Activated effector memory CD4-positive, alpha-beta T cell treated with anti-CD3 and anti-CD28 coated beads, Interleukin-2, amount 50 U/mL, for 16 hours (primary cell): ENCODE measurements around the gene COL18A1.

Experiments used
- DNase-seq: peaks from one replicate; pipeline ENCODE4 v3.0.0-alpha.2; 2020

COL18A1 gene

GRCh38 chr21:45383615-45384201 is 21.3 kb upstream of the COL18A1 start:
- peak; percentile 53 for DNase-seq

DNA sequence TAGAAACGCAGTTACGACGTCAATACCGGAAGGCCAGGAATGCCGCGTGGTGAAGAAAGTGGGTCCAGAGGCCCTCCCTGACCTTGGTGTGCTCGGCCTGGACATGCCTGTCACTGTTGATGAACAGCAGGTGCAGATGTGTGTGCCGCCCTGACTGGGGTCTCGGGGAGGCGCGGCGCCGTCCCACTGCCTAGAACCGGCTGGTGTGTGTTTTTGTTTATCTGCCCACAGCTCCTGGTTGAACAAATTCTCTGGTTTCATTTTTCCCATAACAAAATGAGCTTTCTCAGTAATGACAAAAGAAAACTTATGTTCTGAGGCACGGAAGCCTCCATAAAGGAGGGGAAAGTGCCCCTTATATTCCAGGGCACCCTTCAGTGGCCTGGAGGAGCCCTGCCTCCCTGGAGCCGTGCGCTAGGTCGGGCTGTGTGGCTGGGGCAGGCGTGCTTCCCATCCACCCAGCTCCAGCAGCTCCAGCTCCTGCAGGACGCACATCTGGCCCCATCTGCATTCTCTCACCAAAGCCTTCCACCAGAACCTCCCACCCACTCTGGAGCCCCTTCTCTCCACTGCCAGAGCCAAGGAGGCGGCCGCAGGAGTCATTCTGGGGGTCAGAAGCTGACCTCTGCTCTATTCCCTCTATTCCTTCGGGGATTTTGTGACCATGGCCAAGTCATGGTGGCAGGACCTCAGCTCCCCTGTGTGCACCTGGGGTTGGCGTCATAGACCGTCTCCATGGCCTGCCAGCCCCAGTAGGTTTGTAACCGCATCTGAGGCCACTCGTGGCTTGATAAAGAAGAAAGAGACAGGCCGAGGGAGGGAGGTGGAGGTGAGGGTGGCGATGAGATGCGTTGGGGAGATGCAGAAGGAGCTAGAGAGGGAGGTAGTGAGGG is 20.1 kb upstream of the COL18A1 start:
- peak; percentile 57 for DNase-seq

DNA sequence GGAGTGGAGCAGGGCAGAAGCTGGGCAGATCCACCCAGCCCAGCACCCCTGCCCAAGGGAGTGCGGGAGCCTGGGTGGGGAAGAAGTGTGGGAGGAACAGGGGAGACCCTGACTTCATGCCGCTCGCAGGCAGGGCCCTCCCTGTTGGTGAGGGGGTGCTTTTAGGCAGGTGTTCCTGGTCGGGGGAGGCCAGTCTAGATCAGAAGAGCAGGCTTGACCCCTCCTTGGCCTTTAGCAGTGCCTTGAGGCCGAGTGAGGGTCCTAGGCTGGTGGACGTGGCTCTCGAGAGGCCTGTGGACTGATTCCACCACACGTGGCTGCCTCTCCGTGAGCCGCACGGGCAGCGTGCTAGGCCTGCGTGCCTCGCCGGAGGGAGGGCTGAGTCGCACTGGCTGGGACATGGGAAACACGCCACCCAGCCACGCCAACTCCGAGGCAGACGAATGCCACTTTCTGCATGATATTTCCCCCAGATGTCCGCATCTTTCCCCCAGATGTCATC is 19.4 kb upstream of the COL18A1 start:
- peak; percentile 39 for DNase-seq

DNA sequence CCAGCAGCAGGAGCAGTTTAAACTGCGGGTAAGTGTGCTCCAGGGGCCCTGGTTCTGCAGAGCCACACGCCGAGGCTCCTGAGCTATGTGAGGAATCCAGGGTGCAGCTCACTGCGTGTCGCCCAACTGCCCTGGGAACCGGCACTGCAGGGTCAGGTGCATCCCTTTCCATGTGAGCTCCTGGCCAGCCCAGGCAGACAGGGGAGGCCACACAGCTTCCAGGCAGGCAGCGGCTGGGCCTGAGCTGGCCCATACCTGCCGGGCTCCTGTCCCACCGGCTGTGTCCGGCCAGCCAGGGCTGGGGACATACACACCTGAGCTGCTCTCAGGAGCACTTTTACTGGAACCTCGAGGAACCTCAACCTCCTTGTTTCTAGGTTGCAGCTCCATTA is 18.6 kb upstream of the COL18A1 start:
- peak; percentile 50 for DNase-seq

GRCh38 chr21:45386728-45387371 is 18.1 kb upstream of the COL18A1 start:
- DNase-seq = peak; percentile 58

DNA sequence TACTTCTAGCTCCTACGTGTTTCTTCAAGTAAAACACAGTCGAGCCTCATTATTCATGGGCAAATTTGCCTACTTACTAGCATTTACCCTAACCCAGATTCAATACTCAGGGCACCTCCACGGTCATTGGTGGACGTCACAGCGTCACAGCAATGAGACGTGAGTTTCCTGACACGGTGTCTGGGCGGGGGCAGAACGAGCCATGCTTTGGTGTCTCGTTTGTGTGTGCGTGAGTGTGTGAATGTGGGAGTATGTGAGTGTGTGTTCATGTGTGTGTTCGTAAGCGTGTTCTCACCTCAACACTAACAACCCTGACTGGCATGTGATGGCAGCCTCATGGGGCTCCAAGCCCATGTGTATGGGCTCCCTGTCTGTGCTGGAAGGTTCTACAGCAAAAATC is 17.5 kb upstream of the COL18A1 start:
- peak; percentile 43 for DNase-seq

DNA sequence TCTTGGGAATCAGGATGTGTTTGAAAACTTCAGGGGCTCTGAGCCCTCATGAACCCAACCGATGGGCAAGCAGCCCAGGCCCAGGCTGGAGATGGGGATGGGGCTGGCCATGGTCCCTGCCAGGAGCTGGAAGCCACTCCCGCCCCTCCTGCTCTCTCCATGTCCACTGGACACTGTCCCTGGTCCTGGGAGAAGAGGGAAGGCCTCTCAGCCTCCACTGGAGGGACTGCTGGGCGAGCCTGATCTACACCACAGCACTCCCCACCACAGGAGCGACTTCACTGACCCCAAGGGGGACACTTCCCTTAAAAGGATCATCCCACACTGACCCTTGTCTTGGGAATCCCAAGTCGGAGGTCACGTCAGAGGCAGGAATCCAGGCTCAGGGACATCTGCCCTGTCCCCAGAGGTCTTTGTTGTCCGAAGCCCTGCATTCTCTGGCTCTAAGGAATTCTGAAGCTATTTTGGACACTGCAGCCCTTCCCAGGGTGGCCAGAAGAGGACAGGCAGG is 16.9 kb upstream of the COL18A1 start:
- peak; percentile 49 for DNase-seq

DNA sequence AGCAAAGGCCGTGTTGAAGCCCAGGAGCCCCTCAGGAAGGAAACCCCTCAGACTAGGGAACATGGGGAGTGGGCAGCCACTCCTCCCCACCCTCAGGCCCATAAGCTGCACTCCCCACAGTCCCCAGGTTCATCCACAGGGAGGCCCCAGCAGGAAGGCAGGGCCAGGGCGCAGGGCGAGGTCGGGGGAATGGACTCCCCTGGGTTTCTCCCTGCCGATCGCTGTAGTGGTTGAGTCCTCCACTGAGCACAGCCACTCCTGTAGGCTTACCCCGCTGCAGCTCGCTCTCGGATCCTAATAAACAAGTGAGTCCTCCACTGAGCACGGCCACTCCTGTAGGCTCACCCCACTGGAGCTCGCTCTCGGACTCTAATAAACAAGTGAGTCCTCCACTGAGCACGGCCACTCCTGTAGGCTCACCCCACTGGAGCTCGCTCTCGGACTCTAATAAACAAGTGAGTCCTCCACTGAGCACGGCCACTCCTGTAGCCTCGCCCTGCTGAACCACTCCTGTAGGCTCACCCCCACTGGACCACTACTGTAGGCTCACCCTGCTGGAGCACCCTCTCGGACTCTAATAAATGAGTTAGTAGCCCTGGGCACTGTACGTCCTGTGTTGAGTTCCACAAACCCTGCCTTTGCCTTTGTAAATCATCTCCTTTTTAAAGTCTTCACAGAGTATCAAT is 16.2 kb upstream of the COL18A1 start:
- DNase-seq = peak; percentile 54

DNA sequence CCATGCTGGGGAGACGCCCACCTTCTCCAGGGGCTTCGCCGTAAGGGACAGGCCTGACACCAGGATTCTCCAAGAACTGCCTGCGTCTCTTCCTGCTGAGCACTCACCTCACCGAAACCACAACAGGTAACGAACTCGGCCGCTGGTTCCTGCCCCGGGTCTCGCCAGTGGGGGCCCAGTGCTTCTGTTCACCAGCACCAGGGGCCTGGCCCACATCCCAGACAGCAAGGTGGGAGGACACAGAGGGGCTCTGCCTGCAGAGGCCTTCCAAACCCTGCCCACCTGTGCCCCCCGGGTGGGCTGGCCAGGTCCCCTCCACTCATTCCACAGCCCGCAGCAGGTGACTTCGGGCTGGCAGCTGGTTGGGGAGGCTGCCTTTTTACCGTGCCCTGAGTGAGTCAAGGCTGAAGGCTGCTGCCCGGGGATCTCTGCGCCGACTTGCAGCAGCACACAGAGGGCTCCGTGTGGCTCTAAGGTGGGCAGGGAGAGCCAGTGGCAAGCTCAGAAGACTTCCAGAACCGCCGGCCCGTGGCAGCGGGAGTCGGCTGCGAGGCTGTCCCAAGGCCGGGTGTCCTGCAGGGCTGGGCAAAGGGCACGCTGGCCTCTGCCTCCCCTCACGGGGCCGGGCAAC is 14.7 kb upstream of the COL18A1 start:
- peak; percentile 54 for DNase-seq

GRCh38 chr21:45390831-45391742 is 13.9 kb upstream of the COL18A1 start:
- DNase-seq = peak; percentile 43

GRCh38 chr21:45391743-45392572 is 13.0 kb upstream of the COL18A1 start:
- peak; percentile 37 for DNase-seq

DNA sequence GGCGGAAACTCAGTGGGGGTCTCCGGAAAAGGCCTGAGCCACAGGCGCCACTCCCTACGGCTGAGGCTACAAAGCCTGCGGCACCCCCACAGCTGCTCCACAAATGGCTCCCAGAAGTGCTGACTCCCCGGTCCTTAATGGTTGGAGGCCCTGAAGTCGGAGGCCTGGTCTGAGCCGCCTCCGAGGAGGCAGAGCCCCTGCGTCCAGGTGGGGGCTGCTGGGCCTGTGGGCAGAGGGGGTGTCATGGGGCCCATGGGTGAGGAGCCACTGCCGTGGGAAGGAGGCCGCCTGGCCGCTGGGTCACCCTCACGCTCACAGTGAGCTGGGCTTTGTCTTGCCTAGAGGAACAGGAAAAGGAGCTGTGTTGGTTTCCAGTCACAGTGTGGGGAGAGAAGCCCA is 12.4 kb upstream of the COL18A1 start:
- peak; percentile 53 for DNase-seq

DNA sequence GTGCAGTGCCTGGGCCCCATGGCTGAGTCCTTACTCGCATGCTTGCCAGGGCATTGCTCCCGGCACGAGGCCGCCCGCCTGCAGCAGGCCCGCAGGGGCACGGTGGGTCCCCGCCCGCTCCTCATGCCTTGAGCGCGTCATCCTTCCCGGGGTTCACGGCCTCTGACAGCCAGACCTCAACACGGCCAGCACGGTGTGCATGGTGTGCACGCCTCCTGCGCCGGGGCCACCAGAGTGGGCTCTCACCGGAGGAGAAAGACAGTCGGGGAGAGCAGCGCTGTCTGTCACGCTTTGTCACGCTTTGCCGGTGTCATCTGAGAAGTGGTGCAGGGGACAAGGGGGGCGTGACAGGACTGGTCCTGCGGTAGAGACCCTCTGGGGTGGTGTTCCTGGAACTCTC is 11.9 kb upstream of the COL18A1 start:
- DNase-seq = peak; percentile 57

DNA sequence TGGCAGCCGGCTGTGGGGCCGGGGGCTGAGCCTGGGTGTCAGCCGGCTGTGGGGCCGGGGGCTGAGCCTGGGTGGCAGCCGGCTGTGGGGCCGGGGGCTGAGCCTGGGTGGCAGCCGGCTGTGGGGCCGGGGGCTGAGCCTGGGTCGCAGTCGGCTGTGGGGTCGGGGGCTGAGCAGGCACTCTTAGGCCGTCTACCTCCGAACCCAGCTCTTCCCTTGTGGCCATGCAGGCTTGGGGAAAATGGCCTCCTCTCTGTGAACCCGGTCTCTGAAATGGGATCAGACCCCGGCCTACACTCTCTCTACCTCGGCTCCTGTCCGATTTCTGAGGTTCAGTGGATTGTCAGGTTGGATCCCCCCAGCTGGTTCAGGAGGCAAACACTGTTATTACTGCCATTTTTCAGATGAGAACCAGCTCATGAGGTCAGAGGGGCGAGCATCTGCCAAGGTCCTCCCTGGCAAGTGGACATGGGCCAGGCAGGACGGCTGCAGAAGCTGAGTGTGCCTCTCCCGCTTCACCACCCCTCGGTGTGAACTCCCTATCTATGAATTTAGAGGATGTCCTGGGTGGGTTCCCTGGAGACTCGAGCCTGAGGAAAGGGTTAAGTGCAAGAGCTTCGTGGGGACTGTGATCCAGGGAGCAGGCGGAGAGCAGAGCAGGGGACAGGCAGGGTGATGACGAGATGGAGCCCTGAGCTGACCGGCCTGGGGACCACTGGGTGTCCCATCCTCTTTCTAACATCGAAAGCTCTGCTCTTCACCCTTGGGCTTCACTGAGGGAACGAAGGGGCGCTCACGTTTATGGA is 10.9 kb upstream of the COL18A1 start:
- DNase-seq = peak; percentile 36

GRCh38 chr21:45396620-45396995 is 8.4 kb upstream of the COL18A1 start:
- DNase-seq = no peak

- no peak for DNase-seq
Measured at GRCh38 chr21:45397381-45397780, 7.6 kb upstream of the COL18A1 start.

DNA sequence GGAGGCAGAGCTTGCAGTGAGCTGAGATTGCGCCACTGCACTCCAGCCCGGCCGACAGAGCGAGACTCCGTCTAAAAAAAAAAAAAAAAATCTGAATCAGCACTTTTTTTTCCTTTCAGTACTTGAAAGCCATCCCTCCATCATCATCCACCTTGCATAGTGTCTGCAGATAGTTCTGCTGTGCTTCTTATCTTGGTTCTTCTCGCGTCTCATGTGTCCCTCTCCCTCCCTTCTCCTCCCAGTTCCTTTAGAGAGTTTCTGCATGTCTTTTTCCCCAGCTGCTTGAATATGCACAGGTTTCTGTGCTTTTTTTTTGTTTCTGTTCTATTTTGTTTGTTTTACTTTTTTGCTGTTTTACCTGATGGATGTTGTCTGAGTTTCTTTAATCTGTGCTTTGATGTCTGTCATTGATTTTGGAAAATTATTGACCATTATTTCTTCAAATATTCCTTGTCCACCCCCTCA is 3.9 kb upstream of the COL18A1 start:
- DNase-seq = no peak

DNA sequence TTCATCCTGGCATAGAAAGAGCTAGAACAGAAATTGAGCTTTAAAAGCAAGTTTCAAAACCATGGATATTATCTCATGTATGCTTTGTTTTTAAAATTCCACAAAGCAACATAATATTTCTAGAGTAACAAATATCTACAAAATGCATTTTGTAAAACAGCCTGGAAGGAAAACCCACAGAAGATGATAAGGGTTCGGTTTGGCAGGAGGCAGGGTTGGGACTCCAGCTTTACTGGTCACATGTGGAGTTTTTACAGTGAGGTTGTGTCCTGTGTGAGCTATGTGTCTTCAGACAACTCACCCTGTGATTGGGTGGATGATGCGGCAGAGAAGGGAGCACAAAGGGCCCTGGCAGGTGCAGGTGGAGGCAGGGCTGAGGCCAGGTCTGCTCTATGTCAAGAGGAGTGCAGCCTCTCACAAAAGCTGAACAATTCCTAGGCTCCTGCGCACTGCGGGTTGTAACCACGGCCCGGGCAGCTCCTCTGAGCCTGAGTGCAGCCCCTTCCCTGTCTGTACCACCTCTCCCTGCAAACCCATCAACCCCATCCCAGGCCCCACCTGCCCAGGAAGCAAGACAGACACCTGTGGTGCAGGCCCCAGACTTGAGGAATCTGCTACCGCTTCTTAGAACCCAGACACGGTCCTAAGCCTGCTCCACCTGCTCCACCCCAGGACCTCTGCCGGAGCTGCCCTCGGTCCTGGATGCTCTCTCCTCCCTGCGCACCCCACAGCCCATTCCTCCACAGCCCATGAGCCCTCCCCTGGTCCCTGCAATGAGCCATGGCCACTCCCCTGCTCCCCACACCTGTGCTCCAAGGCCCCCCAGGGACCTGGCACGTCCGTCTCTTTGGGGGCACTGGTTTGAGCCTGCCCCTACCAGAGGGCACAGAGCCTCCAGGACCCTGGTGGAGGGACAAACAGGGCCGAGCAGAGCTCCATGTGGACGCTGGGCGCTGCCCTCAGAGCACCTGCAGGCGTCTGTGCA is 2.8 kb upstream of the COL18A1 start:
- no peak for DNase-seq
